MV-4-11 (cell line): ENCODE results near the gene MAP3K4.

ENCODE experiments used
- DNase-seq: peaks from one replicate; lab custom pipeline; 2025; lab: John Stamatoyannopoulos, UW

Gene MAP3K4

DNA sequence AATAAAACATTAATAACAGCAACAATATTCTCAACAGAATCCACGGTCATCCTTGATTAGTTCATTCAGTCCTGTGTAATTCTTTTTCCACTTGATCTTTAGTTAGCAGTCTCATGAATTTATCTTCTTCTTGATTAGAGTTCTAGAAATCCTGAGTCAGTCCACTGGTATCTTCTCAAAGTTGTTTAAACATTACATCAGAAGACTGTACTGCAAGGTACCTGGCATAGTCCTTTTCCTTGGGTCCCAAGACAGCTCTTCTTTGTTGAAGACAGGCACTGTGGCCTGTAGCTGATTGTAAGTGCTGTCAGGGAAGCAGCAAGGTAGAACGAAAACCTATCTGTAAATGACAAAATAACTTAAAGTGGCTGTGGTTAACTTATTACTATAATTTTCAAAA is 11.8 kb downstream of the MAP3K4 start:
- DNase-seq = no peak

DNA sequence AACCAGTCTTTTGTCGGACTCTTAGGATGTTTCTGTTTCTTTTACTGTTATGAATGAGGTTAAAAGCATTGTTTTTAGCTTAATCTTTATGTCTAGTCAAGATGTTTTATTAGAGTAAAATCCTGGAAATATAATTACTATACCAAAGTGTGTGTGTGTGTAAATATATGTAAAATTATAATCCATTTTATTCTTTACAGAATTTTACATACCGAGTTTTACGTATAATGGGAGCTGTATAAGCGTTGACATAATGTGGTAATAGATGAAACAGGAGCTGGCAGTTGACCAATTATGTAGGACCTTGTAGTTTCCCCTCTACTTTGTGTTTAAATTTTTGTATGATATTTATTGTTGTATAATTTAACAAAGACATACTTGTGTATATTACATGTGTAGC is 16.7 kb downstream of the MAP3K4 start:
- DNase-seq = no peak

DNA sequence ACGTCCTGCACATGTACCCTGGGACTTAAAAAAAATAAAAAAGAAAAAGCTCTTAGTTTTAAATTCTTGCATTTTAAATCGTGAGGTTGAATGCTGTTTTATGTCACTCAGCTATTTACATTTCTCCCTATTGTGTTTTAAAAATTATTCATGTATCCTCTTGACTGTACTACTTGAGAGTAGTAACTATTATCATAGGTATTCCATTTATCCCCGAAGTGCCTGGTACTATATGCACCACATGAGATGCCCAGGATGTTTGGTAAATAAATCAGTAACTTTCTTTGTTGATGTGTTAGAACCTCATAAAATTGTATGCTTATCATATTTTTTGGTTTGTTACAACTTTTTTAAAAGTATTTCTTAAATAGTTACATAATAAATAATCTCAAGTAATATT is 18.4 kb downstream of the MAP3K4 start:
- DNase-seq = no peak

DNA sequence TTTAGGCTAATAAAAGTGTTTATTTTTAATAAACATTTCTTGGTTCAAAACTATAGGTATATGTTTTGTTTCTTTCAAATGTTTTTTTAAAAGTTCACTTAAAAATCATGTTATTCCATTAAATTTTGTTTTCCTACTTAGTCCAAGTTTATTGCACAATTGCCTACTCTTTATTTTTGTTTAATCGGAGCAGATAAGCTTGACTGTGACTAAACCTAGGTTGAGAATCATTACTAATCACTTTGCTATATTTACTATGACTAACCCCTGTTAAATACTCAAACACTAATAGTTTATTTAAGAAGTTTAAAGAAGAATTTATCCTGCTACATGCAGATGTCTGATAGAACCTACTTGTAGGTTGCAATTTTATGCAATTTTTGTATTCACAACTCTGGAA is 18.8 kb downstream of the MAP3K4 start:
- DNase-seq = no peak

DNA sequence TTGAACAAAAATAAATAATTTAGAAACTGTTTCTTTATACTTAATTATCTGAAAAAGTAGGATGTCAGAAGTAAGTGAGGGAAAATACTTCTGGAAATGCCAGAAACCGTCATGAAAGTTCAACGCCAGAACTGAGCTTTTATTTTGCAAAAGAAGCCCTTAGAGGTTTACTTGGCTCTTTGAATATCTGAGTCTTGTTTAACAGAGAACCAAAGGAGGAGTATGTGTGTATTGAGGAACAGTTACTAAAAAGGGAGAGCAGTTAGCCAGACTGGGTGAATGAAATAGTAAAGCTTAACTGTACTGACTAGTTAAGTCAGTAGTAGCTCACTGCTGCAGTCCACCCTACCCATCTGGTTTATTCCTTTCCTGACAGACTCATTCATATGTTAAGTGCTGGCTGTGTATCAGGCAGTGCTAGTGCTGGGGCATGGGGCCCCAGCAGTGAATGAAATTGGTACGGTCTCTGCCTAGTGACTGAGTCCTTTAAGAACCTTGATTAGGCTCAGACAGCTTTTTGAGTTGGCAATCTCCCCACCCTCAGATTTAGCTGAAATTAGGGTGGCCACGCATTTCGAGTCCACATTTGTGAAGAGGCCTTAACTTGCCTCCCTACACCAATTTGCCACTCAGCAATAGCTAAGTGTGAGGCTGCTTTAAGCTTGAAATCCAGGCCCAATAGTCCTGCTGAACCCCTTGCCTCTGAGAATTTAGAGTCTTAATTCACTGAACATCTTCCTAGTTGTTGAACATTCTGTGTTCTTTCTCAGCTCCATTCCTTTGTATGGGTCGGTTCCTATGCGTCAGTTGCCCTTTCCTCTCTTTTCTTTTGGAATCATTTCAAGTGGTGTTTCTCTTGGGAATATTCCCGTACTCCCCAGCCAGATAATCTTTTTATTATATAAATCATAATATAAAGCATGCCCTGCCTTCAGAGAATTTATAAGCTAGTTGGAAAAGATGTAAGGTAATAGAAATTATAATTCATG is 20.2 kb downstream of the MAP3K4 start:
- no peak for DNase-seq

DNA sequence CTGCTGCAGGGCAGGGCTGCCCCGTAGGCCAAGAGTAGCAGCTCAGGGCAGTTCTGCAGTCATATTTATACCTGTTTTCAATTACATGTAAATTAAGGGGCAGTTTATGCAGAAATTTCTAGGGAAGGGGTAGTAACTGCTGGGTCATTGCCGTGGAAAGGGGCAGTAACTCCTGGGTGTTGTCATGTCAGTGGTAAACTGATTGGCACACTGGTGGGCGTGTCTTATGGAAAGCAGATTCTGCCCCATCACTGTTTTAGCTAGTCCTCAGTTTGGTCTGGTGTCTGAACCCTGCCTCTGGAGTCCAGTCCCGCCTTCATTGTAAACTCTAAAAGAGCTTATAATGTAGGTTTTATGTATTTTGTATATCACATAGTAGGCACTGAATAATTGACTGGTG is 22.1 kb downstream of the MAP3K4 start:
- no peak for DNase-seq

DNA sequence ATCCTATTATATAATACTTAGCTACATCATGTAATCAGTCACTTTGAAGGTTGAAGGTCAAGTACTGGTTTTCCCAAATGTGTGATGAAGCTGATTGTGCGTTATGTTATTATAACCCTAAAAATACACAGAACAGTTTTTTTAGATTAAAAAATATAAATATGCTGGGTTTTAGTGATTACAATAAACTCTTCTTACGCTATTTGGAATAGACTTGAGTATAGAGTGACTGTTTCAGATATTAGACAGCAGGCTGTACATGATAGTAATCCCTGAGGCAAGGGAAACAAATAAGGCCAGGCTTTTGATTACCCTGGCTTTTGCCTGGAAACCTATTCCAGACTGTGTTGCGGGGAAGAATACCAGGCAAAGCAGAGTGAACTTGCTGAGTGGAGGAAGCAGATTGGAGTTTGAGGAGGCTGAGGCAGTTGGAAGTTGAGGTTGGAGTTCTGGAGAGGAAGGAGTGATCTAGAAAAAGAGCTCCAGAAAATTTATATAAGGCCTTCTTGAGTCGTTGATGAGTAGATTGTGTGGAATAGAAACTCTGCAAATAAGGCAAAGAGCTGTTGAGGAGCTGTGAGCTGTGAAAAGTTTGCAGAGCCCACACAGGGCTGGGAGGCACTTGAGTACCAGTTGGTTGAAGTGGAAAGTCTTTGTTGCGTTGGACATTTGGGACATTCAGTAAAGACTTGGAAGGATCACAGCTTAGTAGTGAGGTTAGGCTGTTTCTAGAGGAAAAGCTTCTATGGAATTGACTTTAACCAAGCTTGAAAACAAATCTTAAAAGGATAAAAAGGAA is 26.4 kb downstream of the MAP3K4 start:
- DNase-seq = no peak

DNA sequence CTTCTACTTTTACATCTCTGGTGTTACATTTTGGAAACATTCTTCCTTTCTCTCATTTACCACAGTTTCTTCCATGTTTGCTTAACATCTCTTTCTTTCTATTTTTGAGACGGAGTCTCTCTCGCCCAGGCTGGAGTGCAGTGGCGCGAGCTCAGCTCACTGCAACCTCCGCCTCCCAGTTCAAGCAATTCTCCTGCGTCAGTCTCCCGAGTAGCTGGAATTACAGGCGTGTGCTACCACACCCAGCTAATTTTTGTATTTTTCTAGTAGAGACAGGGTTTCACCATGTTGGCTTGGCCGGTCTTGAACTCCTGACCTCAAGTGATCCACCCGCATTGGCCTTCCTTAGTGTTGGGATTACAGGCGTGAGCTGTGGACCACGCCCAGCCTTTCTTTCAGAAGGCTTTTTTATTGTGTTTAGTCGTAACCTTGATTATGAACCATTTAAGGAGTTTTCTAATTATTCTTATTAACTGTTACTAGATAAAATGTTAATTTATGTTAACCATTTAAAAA is 27.8 kb downstream of the MAP3K4 start:
- no peak for DNase-seq

DNA sequence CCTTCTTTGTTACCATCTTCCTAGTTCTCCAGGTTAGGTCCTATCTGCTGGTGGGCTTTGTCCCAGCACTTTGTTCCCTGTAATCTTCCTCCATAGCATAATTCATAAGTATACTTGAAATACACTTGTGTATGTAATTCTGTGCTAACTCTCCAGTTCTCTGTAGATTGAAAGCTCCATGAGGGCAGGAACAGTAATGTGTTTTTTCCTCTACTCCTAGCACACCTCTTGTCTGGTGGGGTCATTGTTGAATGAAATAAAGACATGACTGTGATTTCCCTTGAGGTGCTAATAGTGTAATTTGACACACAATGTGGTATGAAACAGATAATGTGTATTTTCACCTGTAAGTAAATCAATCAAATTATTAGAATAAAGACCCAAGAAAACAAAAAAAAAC is 30.0 kb downstream of the MAP3K4 start:
- DNase-seq = no peak

DNA sequence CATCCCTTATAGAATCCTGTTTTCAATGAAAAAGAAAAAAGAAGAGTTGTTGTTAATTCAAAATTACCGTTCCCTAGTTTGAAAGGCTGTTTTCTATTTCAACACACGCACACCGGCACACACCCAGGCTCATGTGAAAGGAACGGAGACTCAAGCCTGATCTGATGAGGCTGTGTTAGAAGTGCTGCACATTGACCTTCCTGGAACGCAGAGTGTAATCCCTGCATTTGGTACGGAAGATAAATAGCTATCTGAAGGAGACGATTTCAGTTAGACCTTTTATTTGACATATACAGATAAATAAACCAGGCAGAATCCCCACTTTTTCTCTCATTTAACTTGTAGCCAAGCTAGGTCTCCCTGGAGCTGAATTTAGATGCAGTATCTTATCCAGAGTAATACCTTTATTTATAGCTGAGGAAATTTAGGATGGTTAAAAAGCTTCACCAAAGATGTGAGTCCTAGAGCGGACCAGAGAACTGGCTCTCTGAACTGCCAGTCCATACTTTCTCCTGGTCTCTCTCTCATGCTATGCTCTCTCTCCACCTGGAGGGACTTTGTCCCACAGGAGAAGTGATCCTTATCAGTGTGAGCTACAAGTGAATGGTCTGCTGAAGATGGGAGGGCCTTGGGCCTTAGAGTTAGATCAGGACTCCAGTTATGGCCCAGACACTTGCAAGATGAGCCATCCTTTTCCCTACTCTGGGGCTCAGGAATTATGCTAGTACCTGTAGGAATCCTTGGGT is 30.6 kb downstream of the MAP3K4 start:
- no peak for DNase-seq

DNA sequence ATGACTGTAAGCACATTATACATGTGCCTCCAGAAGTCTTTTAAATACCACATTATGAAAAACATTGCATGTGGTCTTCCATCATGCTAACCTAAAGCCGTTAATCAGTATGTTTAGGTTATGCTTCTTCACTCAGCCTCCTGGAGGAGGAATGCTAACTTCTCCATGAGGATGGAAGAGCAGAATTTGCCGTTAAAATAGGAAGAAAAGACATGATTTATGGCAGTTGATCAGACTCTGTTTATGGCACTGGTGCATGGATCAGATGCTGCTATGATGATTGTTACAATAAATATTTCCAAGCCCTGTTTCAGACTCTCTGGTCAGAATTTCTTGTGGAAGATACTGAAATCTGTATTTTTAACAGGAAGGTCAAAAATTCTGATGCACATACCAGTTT is 31.7 kb downstream of the MAP3K4 start:
- no peak for DNase-seq

DNA sequence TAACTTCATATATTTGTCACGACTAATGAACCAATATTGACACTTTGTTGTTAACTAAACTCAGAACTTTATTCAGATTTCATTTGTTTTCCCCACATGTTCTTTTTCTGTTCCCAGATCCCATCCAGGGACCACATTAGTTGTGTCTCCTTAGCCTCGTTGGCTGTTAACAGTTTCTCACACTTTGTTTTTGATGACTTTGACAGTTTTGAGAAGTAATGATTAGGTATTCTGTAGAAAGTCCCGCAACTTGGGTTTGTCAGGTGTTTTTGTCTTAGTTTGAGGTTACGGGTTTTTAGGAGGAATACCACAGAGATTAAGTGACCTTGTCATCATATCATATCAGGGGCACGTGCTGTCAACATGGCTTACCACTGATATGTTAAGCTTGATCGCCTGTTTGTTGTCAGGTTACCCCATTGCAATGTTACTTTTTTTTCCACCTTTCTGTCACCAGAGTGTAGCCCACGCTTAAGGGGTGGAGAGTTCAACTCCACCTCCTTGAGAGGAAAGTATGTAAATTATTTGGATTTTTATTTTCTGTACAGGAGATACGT is 32.9 kb downstream of the MAP3K4 start:
- DNase-seq = no peak

DNA sequence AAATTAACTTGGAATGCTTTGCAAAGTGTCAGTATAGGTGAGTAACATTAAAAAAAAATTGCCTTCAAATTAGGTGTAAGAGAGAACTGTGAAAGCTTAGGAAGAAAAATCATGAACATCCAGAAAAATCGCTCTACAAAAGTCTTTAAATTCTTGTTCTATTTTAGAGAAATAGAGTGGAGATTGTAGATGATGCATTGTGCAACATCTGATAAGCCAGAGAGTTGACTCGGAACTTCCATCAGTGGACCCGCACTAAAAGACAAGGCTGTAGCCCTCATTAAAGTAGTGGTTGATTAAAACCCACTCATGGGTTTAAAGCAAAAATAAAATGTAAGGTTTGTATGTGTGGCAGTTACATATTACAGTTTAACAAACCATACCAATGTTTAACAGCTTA is 35.8 kb downstream of the MAP3K4 start:
- DNase-seq = no peak

DNA sequence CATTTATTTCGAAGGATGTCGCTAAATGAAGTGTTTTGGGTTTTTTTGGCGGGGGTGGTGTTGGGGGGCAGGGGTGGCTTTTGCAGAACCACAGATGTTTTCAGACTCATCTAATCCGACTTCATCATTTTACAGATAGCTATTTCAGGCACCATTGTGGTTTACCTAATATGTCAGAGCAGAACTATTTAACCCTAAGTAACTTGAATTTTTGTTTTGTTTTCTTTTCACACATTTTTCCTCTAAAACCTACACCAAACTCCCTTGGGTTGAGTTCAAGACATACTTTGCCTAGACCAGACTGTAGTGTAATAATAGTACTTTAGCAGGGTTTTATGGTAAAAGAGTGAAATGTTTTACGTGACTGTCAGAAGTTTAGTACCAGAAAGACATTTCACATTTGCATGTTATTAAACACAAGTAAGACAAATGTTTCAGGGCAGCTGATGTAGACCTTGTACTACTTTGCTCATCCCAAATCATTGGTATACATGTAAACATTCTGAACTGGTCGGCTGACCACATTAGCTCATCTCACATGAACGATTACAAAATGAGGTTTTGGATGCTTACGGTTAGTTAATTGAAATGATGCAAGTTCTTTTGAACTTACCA is 37.7 kb downstream of the MAP3K4 start:
- DNase-seq = peak; percentile 52

DNA sequence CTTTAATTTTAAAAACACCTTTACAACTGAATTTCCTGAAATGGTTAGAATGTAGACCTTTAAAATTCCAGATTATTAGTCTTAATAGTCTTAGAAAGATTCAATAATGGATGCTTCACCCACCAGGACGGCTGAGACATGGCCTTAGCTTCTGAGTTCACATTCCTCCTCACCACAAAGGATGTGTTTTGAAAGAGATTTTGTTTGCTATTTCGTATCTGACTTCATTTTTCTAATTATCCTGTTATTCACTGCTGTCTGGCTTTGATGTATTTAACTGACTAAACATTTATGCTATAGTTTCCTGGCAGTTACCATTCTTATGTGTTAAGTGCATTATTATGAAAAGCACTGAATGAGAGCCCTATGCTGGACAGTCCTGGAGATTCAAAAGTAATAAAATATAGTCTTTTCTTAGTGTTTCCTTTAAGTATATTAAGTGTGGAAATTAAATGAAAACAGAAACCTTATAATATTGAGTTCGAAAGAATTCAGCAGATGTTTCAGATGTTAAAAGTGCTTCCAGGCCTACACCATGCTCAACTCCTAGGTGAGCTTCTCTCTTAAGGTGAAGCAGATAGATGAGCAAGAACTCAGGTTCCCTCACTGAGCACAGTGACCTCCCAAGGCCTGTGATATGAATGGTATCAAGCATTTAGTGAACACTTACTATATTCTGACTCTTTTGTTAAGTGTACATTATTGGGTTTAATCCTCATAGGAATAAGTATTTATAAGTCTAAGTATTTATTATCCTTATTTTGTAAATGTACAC is 40.3 kb downstream of the MAP3K4 start:
- DNase-seq = no peak

DNA sequence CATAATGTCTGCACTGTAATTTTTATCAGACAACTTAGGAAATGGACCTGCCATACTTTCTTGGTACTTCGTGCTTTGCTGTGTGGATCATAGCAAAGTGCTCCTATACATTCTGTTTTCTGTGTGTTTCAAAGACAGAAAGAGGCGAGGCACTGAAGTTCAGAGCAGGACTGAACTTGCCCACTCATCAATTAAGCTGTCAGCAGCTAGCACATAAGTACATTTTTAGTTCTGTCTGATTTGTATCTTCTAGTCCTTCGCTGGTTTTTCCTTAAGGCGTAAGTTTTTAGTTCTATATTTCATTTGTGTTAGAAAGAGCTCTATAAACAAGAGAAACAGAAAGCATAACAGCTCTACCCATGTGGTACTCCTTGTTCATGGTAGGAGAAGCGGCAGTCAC is 42.1 kb downstream of the MAP3K4 start:
- DNase-seq = no peak

DNA sequence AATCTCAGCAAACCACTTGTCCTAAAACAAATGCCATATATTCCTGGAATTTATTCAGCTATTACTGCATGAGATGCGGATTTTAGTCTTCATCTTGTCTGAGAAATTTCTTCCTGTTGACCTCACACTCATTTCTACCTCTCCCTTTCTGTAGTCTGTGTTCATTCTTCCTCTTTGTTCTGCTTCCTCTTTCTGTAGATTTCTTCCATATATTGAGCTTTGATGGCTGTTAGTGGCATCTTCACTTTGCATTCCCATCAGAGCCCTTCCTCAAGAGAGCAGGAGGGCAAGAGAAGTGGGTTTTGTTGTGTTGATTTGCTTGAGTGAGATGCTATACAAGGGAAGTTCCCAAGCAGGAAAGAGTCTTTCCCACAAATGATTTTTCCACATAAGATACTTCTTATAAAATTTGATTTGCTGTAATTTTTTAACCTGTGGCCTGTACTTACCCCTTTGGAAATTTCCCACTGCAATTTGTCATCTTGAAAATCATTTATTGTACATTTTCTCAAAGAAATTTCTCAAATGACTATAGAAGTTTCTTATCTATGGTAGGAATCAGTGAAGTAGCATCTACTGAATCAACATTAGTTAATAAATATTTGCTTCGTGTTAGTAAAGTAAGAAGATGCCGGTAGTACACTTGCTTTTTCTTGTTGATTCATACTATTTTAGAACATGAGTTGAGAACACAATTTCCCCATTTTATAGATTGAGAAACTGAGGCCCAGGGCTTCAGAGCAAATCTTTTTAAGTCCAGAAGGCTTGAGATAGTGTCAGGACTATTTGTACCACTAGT is 43.8 kb downstream of the MAP3K4 start:
- peak; percentile 76 for DNase-seq

DNA sequence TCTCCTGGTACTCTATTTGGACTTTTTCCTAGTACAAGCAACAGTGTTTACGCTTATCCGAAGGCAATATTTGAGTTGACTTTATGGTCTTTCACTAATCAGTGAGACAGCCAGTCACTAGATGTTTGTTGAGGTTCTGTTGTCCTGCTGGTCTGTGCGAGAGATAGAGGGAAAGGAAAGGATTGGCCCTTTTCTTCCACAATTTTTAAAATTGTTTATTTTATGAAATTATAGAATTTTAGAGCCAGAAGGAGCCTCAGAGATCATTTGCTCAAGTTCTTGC is 44.4 kb downstream of the MAP3K4 start:
- no peak for DNase-seq

DNA sequence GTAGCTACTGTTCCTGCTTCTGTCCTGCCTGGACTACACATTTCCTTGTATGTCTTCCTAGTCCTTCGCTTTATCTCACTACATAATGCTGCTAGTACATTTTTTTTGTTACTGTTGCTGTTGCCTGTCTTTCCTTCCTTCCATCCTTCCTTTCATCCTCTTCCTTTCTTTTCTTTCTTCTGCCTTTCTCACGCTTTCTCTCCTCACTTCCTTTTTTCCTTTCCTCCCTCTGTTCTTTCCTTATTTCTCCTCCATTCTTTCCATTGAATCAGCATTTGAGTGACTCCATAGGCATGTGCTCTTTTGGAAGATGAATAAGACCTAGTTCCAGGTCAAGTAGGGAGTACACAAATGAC is 46.3 kb downstream of the MAP3K4 start:
- no peak for DNase-seq
